K562 (cell line): Measurements from ENCODE around the gene GRAMD2B. TPM values are rescaled to one million over a fixed set of nuclear protein-coding genes. Genes with fewer than 3 reads are reported as not detected.

Source experiments
- ARID1B ChIP-seq: fragments of 450-650 bp; IDR thresholded peaks from 2 replicates; pipeline ENCODE4 v1.6.1; 2016; ENCODE audit warnings: antibody characterized with exemption, mild to moderate bottlenecking, inconsistent platforms
- HNRNPK ChIP-seq: fragments of 200-400 bp; formaldehyde crosslinking; IDR thresholded peaks from one replicate; pipeline ENCODE4 v1.6.1; 2018; ENCODE audit warnings: mild to moderate bottlenecking, low read depth, low read length; ENCODE audit not compliant: poor library complexity, severe bottlenecking
- RREB1 ChIP-seq: fragments of 250-450 bp; sonication (Bioruptor Pico); IDR thresholded peaks from 2 replicates; pipeline ENCODE4 v1.4.0; 2020
- THRB ChIP-seq: fragments of 450-650 bp; formaldehyde crosslinking; conservative IDR thresholded peaks from 2 replicates; pipeline ENCODE4 v1.4.0; 2022; ENCODE audit warnings: mild to moderate bottlenecking, missing genetic modification characterization
- polyA plus RNA-seq, 8 experiments: library from polyadenylated mRNA; depleted of rRNA in 4 of 8; stranded (reverse) in 5 of 8; unstranded in 3 of 8; fragments of >200 nt; fragmentation: Nextera tagmentation in 2 of 8; fragmentation: Illumina TruSeq in 1 of 8; extraction: Ambion mirVana in 2 of 8; extraction: Trizol in 1 of 8; gene quantifications; 2 replicates each; pipeline versions ENCODE4 v1.2.1 to v1.2.3, GENCODE V29; 2011 to 2014; ENCODE audit warnings: inconsistent platforms in 1 of 8, missing spikeins in 1 of 8
- total RNA-seq, 7 experiments: library from RNA; depleted of rRNA in 6 of 7; stranded (reverse); fragments of >200 nt in 6 of 7; fragmentation: Illumina TruSeq in 2 of 7; extraction: Trizol in 2 of 7; gene quantifications; 2 replicates each; pipeline versions ENCODE4 v1.2.1 to v1.2.3, GENCODE V29; 2011 to 2021; ENCODE audit warnings: low replicate concordance in 1 of 7
- TF ChIP-seq, protein P1 (sequence below): fragments of 450-650 bp; IDR thresholded peaks from 2 replicates; pipeline ENCODE4 v1.7.0; 2016; ENCODE audit warnings: borderline replicate concordance
- TF ChIP-seq, protein P2 (sequence below): IDR thresholded peaks from 2 replicates; pipeline ENCODE4 v1.6.1; 2011; ENCODE audit warnings: borderline replicate concordance, low read depth, mild to moderate bottlenecking, moderate library complexity, low read length; ENCODE audit not compliant: insufficient read depth, poor library complexity, severe bottlenecking

Gene GRAMD2B
- total and polyA plus RNA-seq, 9 of the 15 experiments (the other 6 are each of a cell fraction or from before 2014, with no cell fraction given), result 0.32 to 4.2 (median 1.4) TPM

DNA sequence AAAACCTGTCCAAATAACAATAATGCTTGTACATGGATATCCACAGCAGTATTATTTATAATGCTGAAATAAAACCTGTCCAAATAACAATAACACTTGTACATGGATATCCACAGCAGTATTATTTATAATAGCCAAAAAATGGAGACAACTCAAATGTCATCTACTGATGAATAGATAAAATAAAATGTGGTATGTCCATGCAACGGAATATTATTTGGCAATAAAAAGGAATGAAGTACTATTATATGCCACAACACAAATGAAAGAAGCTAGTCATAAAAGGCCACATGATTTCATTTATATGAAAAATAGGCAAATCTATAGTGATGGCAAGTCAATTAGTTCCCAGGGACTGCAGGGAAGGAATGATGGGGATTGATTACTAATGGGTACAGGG, 31.8 kb upstream of the GRAMD2B start (continued):
- TF ChIP-seq THRB (CRISPR knock-in tag) (no peak), RREB1 (CRISPR knock-in tag) (no peak), HNRNPK (no peak), ARID1B (no peak)
- TF ChIP-seq, protein P1, sequence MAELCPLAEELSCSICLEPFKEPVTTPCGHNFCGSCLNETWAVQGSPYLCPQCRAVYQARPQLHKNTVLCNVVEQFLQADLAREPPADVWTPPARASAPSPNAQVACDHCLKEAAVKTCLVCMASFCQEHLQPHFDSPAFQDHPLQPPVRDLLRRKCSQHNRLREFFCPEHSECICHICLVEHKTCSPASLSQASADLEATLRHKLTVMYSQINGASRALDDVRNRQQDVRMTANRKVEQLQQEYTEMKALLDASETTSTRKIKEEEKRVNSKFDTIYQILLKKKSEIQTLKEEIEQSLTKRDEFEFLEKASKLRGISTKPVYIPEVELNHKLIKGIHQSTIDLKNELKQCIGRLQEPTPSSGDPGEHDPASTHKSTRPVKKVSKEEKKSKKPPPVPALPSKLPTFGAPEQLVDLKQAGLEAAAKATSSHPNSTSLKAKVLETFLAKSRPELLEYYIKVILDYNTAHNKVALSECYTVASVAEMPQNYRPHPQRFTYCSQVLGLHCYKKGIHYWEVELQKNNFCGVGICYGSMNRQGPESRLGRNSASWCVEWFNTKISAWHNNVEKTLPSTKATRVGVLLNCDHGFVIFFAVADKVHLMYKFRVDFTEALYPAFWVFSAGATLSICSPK, result no peak
- TF ChIP-seq, protein P2, sequence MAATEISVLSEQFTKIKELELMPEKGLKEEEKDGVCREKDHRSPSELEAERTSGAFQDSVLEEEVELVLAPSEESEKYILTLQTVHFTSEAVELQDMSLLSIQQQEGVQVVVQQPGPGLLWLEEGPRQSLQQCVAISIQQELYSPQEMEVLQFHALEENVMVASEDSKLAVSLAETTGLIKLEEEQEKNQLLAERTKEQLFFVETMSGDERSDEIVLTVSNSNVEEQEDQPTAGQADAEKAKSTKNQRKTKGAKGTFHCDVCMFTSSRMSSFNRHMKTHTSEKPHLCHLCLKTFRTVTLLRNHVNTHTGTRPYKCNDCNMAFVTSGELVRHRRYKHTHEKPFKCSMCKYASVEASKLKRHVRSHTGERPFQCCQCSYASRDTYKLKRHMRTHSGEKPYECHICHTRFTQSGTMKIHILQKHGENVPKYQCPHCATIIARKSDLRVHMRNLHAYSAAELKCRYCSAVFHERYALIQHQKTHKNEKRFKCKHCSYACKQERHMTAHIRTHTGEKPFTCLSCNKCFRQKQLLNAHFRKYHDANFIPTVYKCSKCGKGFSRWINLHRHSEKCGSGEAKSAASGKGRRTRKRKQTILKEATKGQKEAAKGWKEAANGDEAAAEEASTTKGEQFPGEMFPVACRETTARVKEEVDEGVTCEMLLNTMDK, result no peak
